GM12878 (cell line): ENCODE results near the gene RPL7A. TPM values are rescaled to one million over a fixed set of nuclear protein-coding genes. Genes with fewer than 3 reads are reported as not detected.

Source experiments
- ATAC-seq: fragments of 200-7000 bp; cut with Tn5 transposase; 3 replicates; pipeline ENCODE4 v1.9.1; 2020; ENCODE audit warnings: mild to moderate bottlenecking, moderate library complexity
- BruUV-seq: library from RNA; stranded (reverse); fragments of 400-500 nt; replicated peaks from 2 replicates; lab custom pipeline; 2021; lab: Mats Ljungman, UMichigan
- CTCF ChIA-PET: fragments of 300-600 bp; sonication (Branson Sonifier 250); formaldehyde crosslinking; extraction: SDS; loops from one replicate; lab custom pipeline; 2021; ENCODE audit warnings: inconsistent platforms; lab: Yijun Ruan, JAX
- POLR2A ChIA-PET: fragments of 350-600 bp; formaldehyde crosslinking; extraction: SDS; loops from one replicate; lab custom pipeline; 2021; ENCODE audit warnings: inconsistent platforms; lab: Charles Lee
- RAD21 ChIA-PET: fragments of 300-600 bp; sonication (Branson Sonifier 250); formaldehyde crosslinking; loops from one replicate; lab custom pipeline; 2023; ENCODE audit warnings: antibody characterized with exemption; ENCODE audit not compliant: unreplicated experiment; lab: Charles Lee
- SMC1A ChIA-PET: fragments of 300-600 bp; sonication (Branson Sonifier 250); formaldehyde crosslinking; loops from one replicate; lab custom pipeline; 2023; ENCODE audit not compliant: unreplicated experiment, uncharacterized antibody; lab: Charles Lee
- DNase-seq: peaks from one replicate; pipeline ENCODE4 v3.0.0-alpha.2; 2011; ENCODE audit warnings: low read depth, low spot score
- FAIRE-seq: peaks from 3 replicates; lab custom pipeline; 2011; peaks lifted over from hg19 to GRCh38; lab: Jason Lieb, UNC
- H2AFZ ChIP-seq: 2 replicates; pipeline ENCODE4 v1.6.0; 2011; ENCODE audit warnings: low read depth, low read length, control low read depth; ENCODE audit not compliant: control insufficient read depth
- H3K27ac ChIP-seq: 2 replicates; pipeline ENCODE4 v1.5.1; 2011; ENCODE audit warnings: control low read depth; ENCODE audit not compliant: control insufficient read depth, insufficient read depth
- H3K27me3 ChIP-seq, 2 experiments: replicated peaks in 1 of 2; 2 replicates each; pipeline versions ENCODE4 v1.6.0 to v1.6.1; 2011; ENCODE audit warnings: low read length in 1 of 2; ENCODE audit not compliant: control insufficient read depth in 2 of 2, insufficient read depth in 2 of 2
- H3K36me3 ChIP-seq, 2 experiments: 2 replicates each; pipeline ENCODE4 v1.5.1; 2011; ENCODE audit warnings: low read length in 1 of 2; ENCODE audit not compliant: control insufficient read depth in 2 of 2, insufficient read depth in 2 of 2
- H3K4me1 ChIP-seq: 2 replicates; pipeline ENCODE4 v1.6.1; 2011; ENCODE audit warnings: mild to moderate bottlenecking, low read length, moderate library complexity, mixed read lengths; ENCODE audit not compliant: control insufficient read depth, insufficient read depth
- H3K4me2 ChIP-seq: 2 replicates; pipeline ENCODE4 v1.6.0; 2011; ENCODE audit warnings: control low read depth; ENCODE audit not compliant: control insufficient read depth, insufficient read depth
- H3K4me3 ChIP-seq: fragments of 200-600 bp; sonication (generic); 2 replicates; pipeline ENCODE4 v1.5.1; 2016
- H3K79me2 ChIP-seq: 2 replicates; pipeline ENCODE4 v1.6.0; 2011; ENCODE audit warnings: low read length; ENCODE audit not compliant: control insufficient read depth, insufficient read depth
- H3K9ac ChIP-seq: 2 replicates; pipeline ENCODE4 v1.8.0; 2011; ENCODE audit warnings: low read length, control low read depth, mixed read lengths; ENCODE audit not compliant: control insufficient read depth, insufficient read depth
- H3K9me3 ChIP-seq: replicated peaks from 3 replicates; pipeline ENCODE4 v1.5.1; 2011; ENCODE audit warnings: mild to moderate bottlenecking, low read length; ENCODE audit not compliant: control insufficient read depth, insufficient read depth
- H4K20me1 ChIP-seq: 2 replicates; pipeline ENCODE4 v1.6.0; 2011; ENCODE audit not compliant: control insufficient read depth, insufficient read depth
- BHLHE40 ChIP-seq, 2 experiments: fragments of 450-650 bp in 1 of 2; IDR thresholded peaks; 2 replicates each; pipeline ENCODE4 v1.6.1; 2011 to 2017; ENCODE audit warnings: low read depth in 2 of 2, borderline replicate concordance in 1 of 2, improper control_type of control experiment in 1 of 2, low read length in 1 of 2, mild to moderate bottlenecking in 1 of 2
- EED ChIP-seq: sonication (generic); IDR thresholded peaks from 2 replicates; pipeline ENCODE4 v1.6.1; 2016; ENCODE audit warnings: antibody characterized with exemption, low read depth
- JUND ChIP-seq: IDR thresholded peaks from 2 replicates; pipeline ENCODE4 v1.6.1; 2012; ENCODE audit warnings: low read depth, mild to moderate bottlenecking, low read length, improper control_type of control experiment, moderate library complexity
- NRF1 ChIP-seq: conservative IDR thresholded peaks from 2 replicates; pipeline ENCODE4 v1.6.1; 2011; ENCODE audit warnings: mild to moderate bottlenecking, low read depth, low read length, improper control_type of control experiment
- SMAD1 ChIP-seq: fragments of 450-650 bp; IDR thresholded peaks from 2 replicates; pipeline ENCODE4 v1.6.1; 2018; ENCODE audit warnings: mild to moderate bottlenecking, low read depth; ENCODE audit not compliant: partially characterized antibody
- ZNF592 ChIP-seq: fragments of 450-650 bp; IDR thresholded peaks from 2 replicates; pipeline ENCODE4 v1.6.1; 2017; ENCODE audit warnings: mild to moderate bottlenecking, moderate library complexity
- WGBS: methylation state at CpG from one replicate; pipeline ENCODE4 v1.1.6; 2016; ENCODE audit warnings: low lambda C conversion rate; ENCODE audit not compliant: insufficient replicate concordance, insufficient coverage; ENCODE audit errors: missing lambda C conversion rate; 5-methylcytosine and 5-hydroxymethylcytosine counted together
- in situ Hi-C: fragments of 300-500 bp; cut with MboI; formaldehyde crosslinking; loops from 9 replicates; pipeline ENCODE4 v1.14.3; 2018; ENCODE audit warnings: mixed read lengths
- intact Hi-C: fragments of 100-400 bp; cut with micrococcal nuclease; formaldehyde crosslinking; loops from one replicate; pipeline ENCODE4 v1.14.2; 2022; ENCODE audit not compliant: unreplicated experiment
- polyA plus RNA-seq, 11 experiments: library from polyadenylated mRNA; depleted of rRNA in 4 of 11; unstranded in 6 of 11; stranded (reverse) in 5 of 11; fragments of >200 nt; fragmentation: Nextera tagmentation in 4 of 11; fragmentation: Illumina TruSeq in 1 of 11; extraction: Ambion mirVana in 4 of 11; extraction: Trizol in 1 of 11; gene quantifications; 1 replicate in 1 of 11; 2 replicates in 10 of 11; pipeline versions ENCODE4 v1.2.1 to v1.2.3, GENCODE V29; 2011 to 2016; ENCODE audit warnings: inconsistent platforms in 2 of 11, missing spikeins in 2 of 11, low read depth in 1 of 11
- total RNA-seq, 4 experiments: library from RNA; depleted of rRNA in 3 of 4; stranded (reverse); fragments of >200 nt in 3 of 4; fragmentation: Illumina TruSeq in 1 of 4; extraction: Trizol in 1 of 4; gene quantifications; 2 replicates each; pipeline versions ENCODE4 v1.2.1 to v1.2.3, GENCODE V29; 2013 to 2021

RPL7A gene
- total and polyA plus RNA-seq, 10 of the 15 experiments (the other 5 are each of a cell fraction or from before 2014, with no cell fraction given) = 917 to 5,193 (median 3,326) TPM

GRCh38 chr9:133397370-133397769, 49.4 kb downstream of the RPL7A start:
- intact Hi-C loops = no loop called here
- no peak for FAIRE-seq
- Histone ChIP-seq H3K4me3 (no peak overlapping the region), H3K4me2 (no peak overlapping the region), H3K9me3 (no peaks in the 10 kb centered on the region), H3K36me3 (no peaks in the 10 kb centered on the region; a peak in 1 of 4 replicates), H3K27me3 (no peaks in the 10 kb centered on the region), H3K4me1 (no peaks in the 10 kb centered on the region), H3K79me2 (no peaks in the 10 kb centered on the region), H3K9ac (no peak overlapping the region), H2AFZ (no peak overlapping the region), H4K20me1 (no peaks in the 10 kb centered on the region), H3K27ac (no peak overlapping the region)
- ChIA-PET CTCF (interaction anchor here (0.6 to 3.2 kb wide), 2 partner anchors 40 to 326 kb away, joined by 5 to 13 read pairs; no protein-coding TSS in a partner anchor), POLR2A (no interaction called here), RAD21 (no interaction called here), SMC1A (no interaction called here)
- TF ChIP-seq SMAD1 (no peak), JUND (no peak), ZNF592 (no peak), NRF1 (no peak), BHLHE40 (IDR thresholded peaks at IDR 0.05; ENCODE audit: borderline replicate concordance in 1 of 2, low read depth in 2 of 2, low read length in 1 of 2) (no peak), EED (no peak)
- ATAC-seq = no peak
- DNase-seq = no peak
- in situ Hi-C loops = no loop called here
- BruUV-seq = no TSS peak
- 41% methylated on average over 6 of the region's 6 CpGs for WGBS
